Stomach (tissue), 9 donors: ENCODE data around the gene ANAPC2. TPM values are rescaled to one million over a fixed set of nuclear protein-coding genes. Genes with fewer than 3 reads are reported as not detected.

Experiments
- DNase-seq, 2 donors: peaks; one replicate each; pipeline versions ENCODE4 v3.0.0 to v3.0.0-alpha.2; 2013 to 2019
- H3K27ac ChIP-seq, 5 donors: fragments of 200-600 bp in 4 of 5; sonication (generic) in 4 of 5; one replicate each; pipeline ENCODE4 v1.5.1; 2013 to 2019; ENCODE audit warnings: mild to moderate bottlenecking in 1 of 5, moderate library complexity in 1 of 5
- H3K27me3 ChIP-seq, 3 donors: fragments of 200-600 bp; sonication (generic); one replicate each; pipeline ENCODE4 v1.5.1; 2017 to 2019; ENCODE audit warnings: mixed run types in 1 of 3
- H3K36me3 ChIP-seq, 4 donors: fragments of 200-600 bp; sonication (generic); 1 replicate in 3 of 4; 2 replicates in 1 of 4; pipeline ENCODE4 v1.5.1; 2016 to 2019
- H3K4me1 ChIP-seq, 4 donors: fragments of 200-600 bp; sonication (generic); one replicate each; pipeline ENCODE4 v1.5.1; 2016 to 2019
- H3K4me3 ChIP-seq, 4 donors: fragments of 200-600 bp; sonication (generic) in 3 of 4; one replicate each; pipeline ENCODE4 v1.5.1; 2016 to 2019; ENCODE audit warnings: mild to moderate bottlenecking in 1 of 4
- H3K9me3 ChIP-seq, 4 donors: fragments of 200-600 bp; sonication (generic); one replicate each; pipeline ENCODE4 v1.5.1; 2016 to 2019
- EP300 ChIP-seq: sonication (generic); formaldehyde crosslinking; IDR thresholded peaks from one replicate; pipeline ENCODE4 v1.6.1; 2017; ENCODE audit warnings: antibody characterized with exemption
- POLR2A ChIP-seq, 4 donors: fragments of 450-650 bp; IDR thresholded peaks; one replicate each; pipeline ENCODE4 v1.6.1; 2016; ENCODE audit warnings: antibody characterized with exemption in 4 of 4, control low read depth in 2 of 4, mild to moderate bottlenecking in 1 of 4, moderate library complexity in 1 of 4
- POLR2AphosphoS5 ChIP-seq, 3 donors: sonication (generic); formaldehyde crosslinking; IDR thresholded peaks; one replicate each; pipeline ENCODE4 v1.6.1; 2016; ENCODE audit warnings: antibody characterized with exemption in 3 of 3
- WGBS, 5 donors: extraction: QIAGEN DNeasy Blood & Tissue Kit in 3 of 5; methylation state at CpG; one replicate each; pipeline versions ENCODE4 v1.1.5 to v1.1.7; 2013 to 2018; 5-methylcytosine and 5-hydroxymethylcytosine counted together
- intact Hi-C: fragments of 100-400 bp; cut with DNase I; formaldehyde crosslinking; loops from one replicate; pipeline ENCODE4 v1.15.1; 2023; ENCODE audit warnings: low total_unique reads
- polyA plus RNA-seq, 3 donors: library from polyadenylated mRNA; stranded (reverse); fragments of 200-250 nt; gene quantifications; one replicate each; pipeline ENCODE4 v1.2.3, GENCODE V29; 2013
- small RNA-seq, 4 donors: library from RNA; depleted of rRNA; stranded (forward); fragments of <200 nt; gene quantifications; one replicate each; pipeline ENCODE3, GENCODE V24; 2016
- total RNA-seq, 5 donors: library from RNA; depleted of rRNA; stranded (reverse); fragments of >200 nt; gene quantifications; one replicate each; pipeline versions ENCODE4 v1.1.0 to v1.2.3, GENCODE V29; 2014 to 2016
- TF ChIP-seq, protein P1 (sequence below), 7 experiments: fragments of 450-650 bp in 4 of 7; fragments of 200-600 bp in 3 of 7; sonication (generic) in 3 of 7; IDR thresholded peaks; one replicate each; pipeline ENCODE4 v1.5.1; 2016 to 2019; ENCODE audit warnings: antibody characterized with exemption in 7 of 7, control low read depth in 2 of 7, mild to moderate bottlenecking in 1 of 7
- donor health status: healthy with polysubstance abuse.
- donor health status: Bipolar disorder and iron deficiency.
- donor health status: healthy.

ANAPC2 gene
- total and polyA plus RNA-seq, 8 donors = 26.1 to 147 (median 41.8) TPM

- WGBS, 5 donors = 20 to 49% (median 38%) methylated on average over 18 to 19 of the region's 19 CpGs
- peak overlapping the region; percentile 82 to 86 (median 83) for H3K27ac ChIP-seq
- peaks cover 31 to 44% (median 43%) of the 10 kb centered on the region in 4 donors for H3K4me1 ChIP-seq
- intact Hi-C loops = no loop called here
- no peak for DNase-seq
- no peaks in the 10 kb centered on the region for H3K36me3 ChIP-seq
- peaks cover 0 to 33% (median 3%) of the 10 kb centered on the region in 3 donors for H3K27me3 ChIP-seq
- H3K9me3 ChIP-seq = peaks cover 0 to 13% (median 9%) of the 10 kb centered on the region in 4 donors
- no peak for TF ChIP-seq EP300
- no peak for TF ChIP-seq POLR2AphosphoS5 (IDR thresholded peaks at IDR 0.05)
- TF ChIP-seq, protein P1, sequence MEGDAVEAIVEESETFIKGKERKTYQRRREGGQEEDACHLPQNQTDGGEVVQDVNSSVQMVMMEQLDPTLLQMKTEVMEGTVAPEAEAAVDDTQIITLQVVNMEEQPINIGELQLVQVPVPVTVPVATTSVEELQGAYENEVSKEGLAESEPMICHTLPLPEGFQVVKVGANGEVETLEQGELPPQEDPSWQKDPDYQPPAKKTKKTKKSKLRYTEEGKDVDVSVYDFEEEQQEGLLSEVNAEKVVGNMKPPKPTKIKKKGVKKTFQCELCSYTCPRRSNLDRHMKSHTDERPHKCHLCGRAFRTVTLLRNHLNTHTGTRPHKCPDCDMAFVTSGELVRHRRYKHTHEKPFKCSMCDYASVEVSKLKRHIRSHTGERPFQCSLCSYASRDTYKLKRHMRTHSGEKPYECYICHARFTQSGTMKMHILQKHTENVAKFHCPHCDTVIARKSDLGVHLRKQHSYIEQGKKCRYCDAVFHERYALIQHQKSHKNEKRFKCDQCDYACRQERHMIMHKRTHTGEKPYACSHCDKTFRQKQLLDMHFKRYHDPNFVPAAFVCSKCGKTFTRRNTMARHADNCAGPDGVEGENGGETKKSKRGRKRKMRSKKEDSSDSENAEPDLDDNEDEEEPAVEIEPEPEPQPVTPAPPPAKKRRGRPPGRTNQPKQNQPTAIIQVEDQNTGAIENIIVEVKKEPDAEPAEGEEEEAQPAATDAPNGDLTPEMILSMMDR (IDR thresholded peaks at IDR 0.05) = no peak
- TF ChIP-seq POLR2A (IDR thresholded peaks at IDR 0.05) = no peak
- peak overlapping the region; percentile 71 to 91 (median 74) for H3K4me3 ChIP-seq
Observed at GRCh38 chr9:137128158-137128861, 60.0 kb downstream of the ANAPC2 start.

DNA sequence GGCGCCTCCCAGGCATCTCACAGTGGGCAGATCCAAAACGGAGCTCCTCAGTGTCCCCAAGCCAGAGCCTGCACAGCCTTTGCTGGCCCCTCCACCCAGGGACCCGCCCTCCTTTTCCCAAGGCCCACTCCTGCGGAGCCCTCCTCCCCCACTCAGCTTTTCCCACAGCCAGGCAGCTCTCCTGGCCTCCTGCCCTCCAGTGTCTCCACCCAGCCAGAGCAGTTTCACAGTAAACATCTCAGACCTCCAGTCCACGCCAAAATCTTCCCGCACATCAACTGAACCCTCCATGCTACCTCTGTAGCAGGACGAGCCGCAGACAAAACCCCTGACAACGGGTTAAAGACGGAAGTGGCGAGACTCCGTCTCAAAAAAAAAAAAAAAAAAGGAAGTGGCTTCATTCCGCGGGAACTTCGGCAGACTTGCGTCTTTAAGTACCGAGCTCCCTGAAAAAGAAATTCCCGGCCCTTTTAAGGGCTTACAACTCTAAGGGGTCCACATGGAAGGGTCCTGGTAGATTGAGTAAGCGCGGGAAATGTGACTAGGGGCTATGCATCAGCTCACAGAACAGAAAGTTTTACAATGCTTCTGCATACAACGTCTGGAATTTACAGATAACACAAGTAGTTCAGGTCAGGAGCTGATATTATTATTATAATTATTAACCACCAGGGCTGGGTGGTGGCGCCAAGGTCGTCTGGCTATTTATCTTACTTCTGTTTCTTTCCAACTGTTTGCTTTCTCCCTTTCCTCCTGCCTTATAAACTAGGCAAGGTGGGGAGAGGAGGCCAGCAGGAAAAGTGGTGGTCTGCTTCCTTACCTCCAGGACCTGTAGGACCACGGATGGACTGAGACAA lies 60.8 kb downstream of the ANAPC2 start:
- H3K36me3 ChIP-seq = no peaks in the 10 kb centered on the region
- peak overlapping the region; percentile 82 to 86 (median 83) for H3K27ac ChIP-seq
- peak overlapping the region; percentile 71 to 91 (median 74) for H3K4me3 ChIP-seq
- TF ChIP-seq EP300 = no peak
- TF ChIP-seq POLR2AphosphoS5 (IDR thresholded peaks at IDR 0.05) = peak in 2 of 3 donors; percentile 13 to 15
- peak; percentile 73 to 79 for DNase-seq
- WGBS, 5 donors = 5 to 20% (median 12%) methylated on average over 24 of the region's 24 CpGs
- peaks cover 31 to 44% (median 43%) of the 10 kb centered on the region in 4 donors for H3K4me1 ChIP-seq
- peaks cover 0 to 13% (median 9%) of the 10 kb centered on the region in 4 donors for H3K9me3 ChIP-seq
- intact Hi-C loops = no loop called here
- peaks cover 0 to 26% (median 3%) of the 10 kb centered on the region in 3 donors for H3K27me3 ChIP-seq

DNA sequence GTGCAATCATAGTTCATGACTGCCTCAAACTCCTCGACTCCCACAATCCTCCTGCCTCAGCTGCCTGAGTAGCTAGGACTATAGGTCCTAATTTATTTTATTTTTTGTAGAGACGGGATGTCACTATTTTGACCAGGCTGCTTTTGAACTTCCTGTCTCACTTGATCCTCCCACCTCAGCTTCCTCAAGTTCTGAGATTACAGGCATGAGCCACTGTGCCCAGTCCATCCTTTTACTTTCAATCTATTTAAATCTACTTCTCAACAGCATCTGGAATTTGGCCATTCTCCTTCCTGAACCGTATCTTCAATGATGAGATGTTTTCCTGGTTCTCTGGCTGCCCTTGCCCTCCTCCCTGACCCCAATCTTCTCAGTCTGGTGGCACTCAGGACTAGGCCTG lies 61.6 kb downstream of the ANAPC2 start:
- H3K27ac ChIP-seq = peak overlapping the region; percentile 70 to 86 (median 83)
- peak overlapping the region in 3 of 4 donors; percentile 71 to 91 (median 75) for H3K4me3 ChIP-seq
- 25 to 37% (median 33%) methylated on average over 3 of the region's 3 CpGs for WGBS, 5 donors
- no peaks in the 10 kb centered on the region for H3K36me3 ChIP-seq
- H3K9me3 ChIP-seq = peaks cover 0 to 13% (median 9%) of the 10 kb centered on the region in 4 donors
- H3K4me1 ChIP-seq = peaks cover 31 to 51% (median 46%) of the 10 kb centered on the region in 4 donors
- no peak for DNase-seq
- H3K27me3 ChIP-seq = peaks cover 0 to 18% (median 3%) of the 10 kb centered on the region in 3 donors
- intact Hi-C loops = no loop called here
- TF ChIP-seq, protein P1 (IDR thresholded peaks at IDR 0.05) = no peak
- no peak for TF ChIP-seq EP300
- TF ChIP-seq POLR2A (IDR thresholded peaks at IDR 0.05) = no peak
- TF ChIP-seq POLR2AphosphoS5 (IDR thresholded peaks at IDR 0.05) = no peak

Small RNA genes within 50 kb of the gene (small RNA-seq; reads per million reads assigned to genes)
- 0 reads per million in 4 donors for gene MIR3621

Other genes with a start within 250 kb of the ANAPC2 start
Only the 30 nearest of the 33 such genes appear.
- 10 to 100 TPM in 4 of 5 donors, 1 to 10 TPM in 1; 2.3 to 34.9 (median 30.4) TPM for gene PTGDS, start 211.1 kb downstream of the ANAPC2 start, total RNA-seq
- 10 to 100 TPM; 18.6 to 64.4 (median 37.3) TPM for gene PTGDS, start 211.1 kb downstream of the ANAPC2 start, polyA plus RNA-seq
- gene LCNL1, start 205.6 kb downstream of the ANAPC2 start, total RNA-seq = not detected
- gene LCNL1, start 205.6 kb downstream of the ANAPC2 start, polyA plus RNA-seq = under 1 TPM in 2 of 3 donors, not detected in 1; 0.19 to 0.25 TPM
- gene PAXX, start 196.1 kb downstream of the ANAPC2 start, total RNA-seq = 10 to 100 TPM; 11.9 to 93.6 (median 45.2) TPM
- 100 to 1,000 TPM; 158 to 206 (median 178) TPM for gene PAXX, start 196.1 kb downstream of the ANAPC2 start, polyA plus RNA-seq
- 1 to 10 TPM in 1 of 5 donors, not detected in 4; 3.3 TPM for gene CLIC3, start 192.0 kb downstream of the ANAPC2 start, total RNA-seq
- 10 to 100 TPM in 2 of 3 donors, 1 to 10 TPM in 1; 4.3 to 70.9 (median 15.2) TPM for gene CLIC3, start 192.0 kb downstream of the ANAPC2 start, polyA plus RNA-seq
- 100 to 1,000 TPM in 1 of 5 donors, 10 to 100 TPM in 3, 1 to 10 TPM in 1; 7.3 to 385 (median 72.8) TPM for gene ABCA2, start 160.3 kb downstream of the ANAPC2 start, total RNA-seq
- gene ABCA2, start 160.3 kb downstream of the ANAPC2 start, polyA plus RNA-seq = 10 to 100 TPM in 2 of 3 donors, 1 to 10 TPM in 1; 9.3 to 25.5 (median 24.4) TPM
- 1 to 10 TPM in 1 of 5 donors, under 1 TPM in 1, not detected in 3; 0.37 to 3.9 TPM for gene FUT7, start 156.5 kb downstream of the ANAPC2 start, total RNA-seq
- gene FUT7, start 156.5 kb downstream of the ANAPC2 start, polyA plus RNA-seq = under 1 TPM in 2 of 3 donors, not detected in 1; 0.23 to 0.50 TPM
- gene NPDC1, start 142.4 kb downstream of the ANAPC2 start, total RNA-seq = 100 to 1,000 TPM in 4 of 5 donors, 10 to 100 TPM in 1; 20.0 to 276 (median 189) TPM
- 100 to 1,000 TPM; 104 to 186 (median 115) TPM for gene NPDC1, start 142.4 kb downstream of the ANAPC2 start, polyA plus RNA-seq
- 10 to 100 TPM in 1 of 5 donors, 1 to 10 TPM in 3, not detected in 1; 2.2 to 11.3 (median 6.7) TPM for gene ENTPD2, start 134.5 kb downstream of the ANAPC2 start, total RNA-seq
- 1 to 10 TPM; 2.0 to 4.8 (median 2.9) TPM for gene ENTPD2, start 134.5 kb downstream of the ANAPC2 start, polyA plus RNA-seq
- 10 to 100 TPM in 1 of 5 donors, 1 to 10 TPM in 3, not detected in 1; 2.9 to 84.9 (median 4.4) TPM for gene SAPCD2, start 118.0 kb downstream of the ANAPC2 start, total RNA-seq
- 1 to 10 TPM; 1.7 to 5.0 (median 3.8) TPM for gene SAPCD2, start 118.0 kb downstream of the ANAPC2 start, polyA plus RNA-seq
- 10 to 100 TPM in 3 of 5 donors, 1 to 10 TPM in 2; 4.6 to 95.6 (median 22.8) TPM for gene UAP1L1, start 111.0 kb downstream of the ANAPC2 start, total RNA-seq
- 1 to 10 TPM; 4.1 to 7.4 (median 6.0) TPM for gene UAP1L1, start 111.0 kb downstream of the ANAPC2 start, polyA plus RNA-seq
- 100 to 1,000 TPM in 1 of 5 donors, 10 to 100 TPM in 3, 1 to 10 TPM in 1; 4.7 to 167 (median 44.6) TPM for gene MAN1B1, start 101.6 kb downstream of the ANAPC2 start, total RNA-seq
- gene MAN1B1, start 101.6 kb downstream of the ANAPC2 start, polyA plus RNA-seq = 10 to 100 TPM; 22.8 to 52.6 (median 35.0) TPM
- gene DPP7, start 73.8 kb downstream of the ANAPC2 start, total RNA-seq = 100 to 1,000 TPM in 3 of 5 donors, 10 to 100 TPM in 2; 25.9 to 251 (median 103) TPM
- gene DPP7, start 73.8 kb downstream of the ANAPC2 start, polyA plus RNA-seq = 100 to 1,000 TPM; 325 to 346 (median 338) TPM
- under 1 TPM in 1 of 5 donors, not detected in 4; 0.55 TPM for gene GRIN1, start 49.4 kb downstream of the ANAPC2 start, total RNA-seq
- under 1 TPM in 2 of 3 donors, not detected in 1; 0.25 to 0.31 TPM for gene GRIN1, start 49.4 kb downstream of the ANAPC2 start, polyA plus RNA-seq
- 100 to 1,000 TPM in 1 of 5 donors, 10 to 100 TPM in 1, 1 to 10 TPM in 1, not detected in 2; 2.6 to 440 (median 11.2) TPM for gene LRRC26, start 18.5 kb downstream of the ANAPC2 start, total RNA-seq
- gene LRRC26, start 18.5 kb downstream of the ANAPC2 start, polyA plus RNA-seq = 1 to 10 TPM in 2 of 3 donors, under 1 TPM in 1; 1.00 to 7.7 (median 3.7) TPM
- gene TMEM210, start 16.5 kb downstream of the ANAPC2 start, total RNA-seq = not detected
- not detected for gene TMEM210, start 16.5 kb downstream of the ANAPC2 start, polyA plus RNA-seq
- 100 to 1,000 TPM in 2 of 5 donors, 10 to 100 TPM in 3; 28.1 to 154 (median 81.4) TPM for gene SSNA1, start 116 bp upstream of the ANAPC2 start, total RNA-seq
- gene SSNA1, start 116 bp upstream of the ANAPC2 start, polyA plus RNA-seq = 100 to 1,000 TPM; 118 to 146 (median 135) TPM
- gene TPRN, start 12.2 kb upstream of the ANAPC2 start, total RNA-seq = 100 to 1,000 TPM in 1 of 5 donors, 10 to 100 TPM in 3, 1 to 10 TPM in 1; 8.8 to 161 (median 25.0) TPM
- 10 to 100 TPM; 23.5 to 36.9 (median 24.3) TPM for gene TPRN, start 12.2 kb upstream of the ANAPC2 start, polyA plus RNA-seq
- gene TMEM203, start 17.1 kb upstream of the ANAPC2 start, total RNA-seq = 10 to 100 TPM; 20.6 to 33.5 (median 28.0) TPM
- gene TMEM203, start 17.1 kb upstream of the ANAPC2 start, polyA plus RNA-seq = 10 to 100 TPM; 29.3 to 37.0 (median 35.6) TPM
- gene NDOR1, start 17.1 kb upstream of the ANAPC2 start, total RNA-seq = 100 to 1,000 TPM in 1 of 5 donors, 10 to 100 TPM in 2, 1 to 10 TPM in 1, under 1 TPM in 1; 0.89 to 105 (median 15.5) TPM
- gene NDOR1, start 17.1 kb upstream of the ANAPC2 start, polyA plus RNA-seq = 1 to 10 TPM; 4.6 to 9.5 (median 6.4) TPM
- 10 to 100 TPM in 1 of 5 donors, 1 to 10 TPM in 2, under 1 TPM in 1, not detected in 1; 0.45 to 18.7 (median 3.3) TPM for gene RNF208, start 33.7 kb upstream of the ANAPC2 start, total RNA-seq
- 10 to 100 TPM; 11.8 to 13.9 (median 13.9) TPM for gene RNF208, start 33.7 kb upstream of the ANAPC2 start, polyA plus RNA-seq
- 1 to 10 TPM in 1 of 5 donors, under 1 TPM in 1, not detected in 3; 0.92 to 3.6 TPM for gene CYSRT1, start 36.6 kb upstream of the ANAPC2 start, total RNA-seq
- gene CYSRT1, start 36.6 kb upstream of the ANAPC2 start, polyA plus RNA-seq = 10 to 100 TPM in 1 of 3 donors, 1 to 10 TPM in 2; 2.7 to 47.3 (median 3.4) TPM
- gene RNF224, start 38.9 kb upstream of the ANAPC2 start, total RNA-seq = not detected
- 1 to 10 TPM in 1 of 3 donors, not detected in 2; 1.0 TPM for gene RNF224, start 38.9 kb upstream of the ANAPC2 start, polyA plus RNA-seq
- gene SLC34A3, start 42.3 kb upstream of the ANAPC2 start, total RNA-seq = under 1 TPM in 1 of 5 donors, not detected in 4; 0.18 TPM
- under 1 TPM in 1 of 3 donors, not detected in 2; 0.53 TPM for gene SLC34A3, start 42.3 kb upstream of the ANAPC2 start, polyA plus RNA-seq
- gene TUBB4B, start 52.7 kb upstream of the ANAPC2 start, total RNA-seq = 100 to 1,000 TPM in 4 of 5 donors, 10 to 100 TPM in 1; 69.4 to 170 (median 115) TPM
- gene TUBB4B, start 52.7 kb upstream of the ANAPC2 start, polyA plus RNA-seq = 100 to 1,000 TPM; 188 to 292 (median 215) TPM
- not detected for gene STPG3, start 62.7 kb upstream of the ANAPC2 start, total RNA-seq
- gene STPG3, start 62.7 kb upstream of the ANAPC2 start, polyA plus RNA-seq = not detected
- gene NELFB, start 66.8 kb upstream of the ANAPC2 start, total RNA-seq = 100 to 1,000 TPM in 1 of 5 donors, 10 to 100 TPM in 4; 11.2 to 134 (median 44.9) TPM
- gene NELFB, start 66.8 kb upstream of the ANAPC2 start, polyA plus RNA-seq = 10 to 100 TPM; 29.0 to 38.0 (median 34.2) TPM
- 100 to 1,000 TPM in 1 of 5 donors, 10 to 100 TPM in 3, 1 to 10 TPM in 1; 9.9 to 180 (median 29.9) TPM for gene TOR4A, start 89.2 kb upstream of the ANAPC2 start, total RNA-seq
- 1 to 10 TPM; 5.9 to 8.9 (median 6.0) TPM for gene TOR4A, start 89.2 kb upstream of the ANAPC2 start, polyA plus RNA-seq
- gene NRARP, start 113.7 kb upstream of the ANAPC2 start, total RNA-seq = 100 to 1,000 TPM in 1 of 5 donors, 10 to 100 TPM in 2, 1 to 10 TPM in 2; 1.2 to 323 (median 14.6) TPM
- 1 to 10 TPM; 1.5 to 2.7 (median 2.0) TPM for gene NRARP, start 113.7 kb upstream of the ANAPC2 start, polyA plus RNA-seq
- gene EXD3, start 234.6 kb upstream of the ANAPC2 start, total RNA-seq = 100 to 1,000 TPM in 1 of 5 donors, 10 to 100 TPM in 4; 12.9 to 105 (median 28.1) TPM
- 10 to 100 TPM; 17.4 to 27.3 (median 20.7) TPM for gene EXD3, start 234.6 kb upstream of the ANAPC2 start, polyA plus RNA-seq
- 10 to 100 TPM in 2 of 5 donors, 1 to 10 TPM in 3; 3.5 to 43.2 (median 8.3) TPM for gene NOXA1, start 234.8 kb upstream of the ANAPC2 start, total RNA-seq
- gene NOXA1, start 234.8 kb upstream of the ANAPC2 start, polyA plus RNA-seq = 10 to 100 TPM; 14.4 to 20.5 (median 15.1) TPM